AG09309 (cell line): Measurements from ENCODE around the gene NFATC2.

ENCODE experiments used
- DNase-seq: peaks from one replicate; pipeline ENCODE4 v3.0.0-alpha.2; 2010; ENCODE audit warnings: low read depth
- H3K4me3 ChIP-seq: 2 replicates; pipeline ENCODE4 v1.5.1; 2011; ENCODE audit warnings: mild to moderate bottlenecking, low read depth, low read length, moderate library complexity; ENCODE audit not compliant: control insufficient read depth
- TF ChIP-seq, protein P1 (sequence below): IDR thresholded peaks from 2 replicates; pipeline ENCODE4 v1.5.1; 2011; ENCODE audit warnings: mild to moderate bottlenecking, low read depth, low read length, inconsistent platforms; ENCODE audit not compliant: insufficient read depth, control insufficient read depth; ENCODE audit errors: missing control alignments

The NFATC2 gene

DNA sequence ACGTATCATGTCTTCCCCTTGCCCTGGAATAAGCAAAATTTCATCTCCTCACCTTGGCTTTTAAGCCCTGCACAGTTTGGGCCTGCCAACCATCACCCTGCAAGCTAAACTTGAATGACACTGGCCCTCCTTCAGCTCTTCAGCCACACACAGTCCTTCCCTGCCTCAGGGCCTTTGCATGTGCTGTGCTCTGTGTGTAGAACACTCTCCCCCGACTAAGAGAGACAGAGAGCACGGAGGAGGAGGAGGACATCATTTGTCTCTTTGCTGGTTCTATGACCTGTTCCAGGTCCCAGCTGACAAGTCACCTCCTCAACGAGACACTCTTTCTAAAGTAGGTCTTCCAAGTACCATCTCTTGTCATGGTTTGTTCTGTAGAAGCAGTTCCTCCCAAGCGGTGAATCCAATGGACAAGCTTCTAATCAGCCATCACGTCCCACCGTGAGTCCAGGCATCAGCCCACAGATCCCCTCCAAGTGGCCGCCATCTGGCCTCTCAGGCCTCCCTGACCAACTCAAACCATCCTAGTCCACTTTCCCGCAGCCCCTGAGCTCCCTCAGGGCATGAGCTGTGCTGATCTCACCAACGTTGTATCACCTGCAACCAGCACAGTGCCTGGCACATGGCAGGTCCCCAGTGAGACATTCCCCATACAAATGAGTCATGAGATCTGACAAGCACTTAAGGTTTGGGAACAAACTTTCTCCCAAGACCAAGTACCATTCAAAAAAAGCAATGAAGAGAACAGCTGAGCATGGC, 30.5 kb downstream of the NFATC2 start:
- TF ChIP-seq, protein P1, sequence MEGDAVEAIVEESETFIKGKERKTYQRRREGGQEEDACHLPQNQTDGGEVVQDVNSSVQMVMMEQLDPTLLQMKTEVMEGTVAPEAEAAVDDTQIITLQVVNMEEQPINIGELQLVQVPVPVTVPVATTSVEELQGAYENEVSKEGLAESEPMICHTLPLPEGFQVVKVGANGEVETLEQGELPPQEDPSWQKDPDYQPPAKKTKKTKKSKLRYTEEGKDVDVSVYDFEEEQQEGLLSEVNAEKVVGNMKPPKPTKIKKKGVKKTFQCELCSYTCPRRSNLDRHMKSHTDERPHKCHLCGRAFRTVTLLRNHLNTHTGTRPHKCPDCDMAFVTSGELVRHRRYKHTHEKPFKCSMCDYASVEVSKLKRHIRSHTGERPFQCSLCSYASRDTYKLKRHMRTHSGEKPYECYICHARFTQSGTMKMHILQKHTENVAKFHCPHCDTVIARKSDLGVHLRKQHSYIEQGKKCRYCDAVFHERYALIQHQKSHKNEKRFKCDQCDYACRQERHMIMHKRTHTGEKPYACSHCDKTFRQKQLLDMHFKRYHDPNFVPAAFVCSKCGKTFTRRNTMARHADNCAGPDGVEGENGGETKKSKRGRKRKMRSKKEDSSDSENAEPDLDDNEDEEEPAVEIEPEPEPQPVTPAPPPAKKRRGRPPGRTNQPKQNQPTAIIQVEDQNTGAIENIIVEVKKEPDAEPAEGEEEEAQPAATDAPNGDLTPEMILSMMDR: no peak
- no peak for DNase-seq

DNA sequence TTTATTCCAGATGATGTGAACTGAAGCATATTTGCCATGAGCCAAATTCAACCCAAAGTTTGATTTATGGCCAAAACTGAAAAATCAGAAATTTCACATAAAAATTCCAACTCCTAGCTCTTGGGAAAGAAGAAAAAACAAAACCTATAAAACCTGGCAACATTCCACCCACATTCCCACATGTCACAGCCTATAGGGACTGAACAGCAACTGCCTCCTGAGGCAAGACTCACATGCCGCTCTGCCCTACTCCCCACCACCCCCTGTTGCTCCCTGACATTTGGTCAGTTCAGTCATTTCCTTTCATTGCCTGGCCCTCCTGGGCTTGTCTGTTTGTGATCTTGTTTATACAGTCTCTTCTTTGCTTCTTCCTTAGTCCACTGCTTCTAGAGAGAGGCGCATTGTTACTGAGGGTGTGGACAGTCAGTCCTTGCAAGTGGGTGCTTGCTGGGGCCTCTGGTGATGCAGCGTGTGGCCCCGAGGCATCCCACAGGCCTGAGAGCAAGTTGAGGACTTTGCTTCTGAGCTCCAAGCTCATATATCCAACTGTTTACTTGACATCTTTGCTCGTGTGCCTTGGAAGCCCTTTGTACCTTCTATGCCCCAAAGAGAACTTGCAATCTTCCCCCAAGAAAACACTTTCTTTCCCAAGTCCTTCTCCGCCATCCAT, 31.4 kb downstream of the NFATC2 start:
- no peak overlapping the region for H3K4me3 ChIP-seq
- TF ChIP-seq, protein P1: no peak
- DNase-seq: no peak

More for the DNA sequence above, 30.5 kb downstream of the NFATC2 start:
- no peak overlapping the region for H3K4me3 ChIP-seq

DNA sequence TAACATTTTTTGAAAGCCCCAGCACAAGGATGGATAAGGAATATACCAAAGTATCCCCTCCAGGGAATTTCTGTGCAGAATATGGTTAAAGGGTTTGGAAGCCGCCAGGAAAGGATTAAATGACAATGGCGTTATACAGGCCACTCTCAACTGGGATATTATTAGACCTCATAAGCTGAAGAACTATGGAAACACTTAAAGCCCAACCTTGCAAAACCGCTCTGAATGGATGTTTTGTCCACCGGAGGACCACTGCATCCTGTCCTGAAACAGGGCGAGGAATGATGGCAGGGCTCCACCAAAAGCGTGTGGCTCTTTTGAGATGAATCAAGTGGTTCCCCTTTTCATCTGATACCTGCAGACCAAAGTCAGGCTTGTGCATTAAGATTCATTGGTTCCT, 32.4 kb downstream of the NFATC2 start:
- no peak overlapping the region for H3K4me3 ChIP-seq
- TF ChIP-seq, protein P1: no peak
- no peak for DNase-seq

DNA sequence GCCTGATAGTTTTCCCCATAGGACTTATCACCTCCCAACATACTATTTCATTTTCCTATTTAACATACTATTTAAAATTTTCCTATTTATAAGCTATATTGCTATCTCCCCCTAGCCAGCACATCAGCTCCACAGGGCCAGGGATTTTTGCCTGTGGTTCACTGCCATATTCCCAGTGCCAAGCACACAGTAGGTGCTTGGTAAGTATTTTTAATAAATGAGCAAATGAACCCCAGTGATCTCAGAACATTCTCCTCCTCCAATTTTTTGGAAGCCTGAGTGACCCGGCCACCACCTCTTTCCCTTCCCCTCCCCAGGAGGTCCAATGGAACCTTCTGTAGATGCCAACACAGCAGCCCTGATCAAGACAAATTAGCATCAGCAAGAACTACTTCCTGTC, 33.3 kb downstream of the NFATC2 start:
- H3K4me3 ChIP-seq: no peak overlapping the region
- no peak for DNase-seq
- TF ChIP-seq, protein P1: no peak

DNA sequence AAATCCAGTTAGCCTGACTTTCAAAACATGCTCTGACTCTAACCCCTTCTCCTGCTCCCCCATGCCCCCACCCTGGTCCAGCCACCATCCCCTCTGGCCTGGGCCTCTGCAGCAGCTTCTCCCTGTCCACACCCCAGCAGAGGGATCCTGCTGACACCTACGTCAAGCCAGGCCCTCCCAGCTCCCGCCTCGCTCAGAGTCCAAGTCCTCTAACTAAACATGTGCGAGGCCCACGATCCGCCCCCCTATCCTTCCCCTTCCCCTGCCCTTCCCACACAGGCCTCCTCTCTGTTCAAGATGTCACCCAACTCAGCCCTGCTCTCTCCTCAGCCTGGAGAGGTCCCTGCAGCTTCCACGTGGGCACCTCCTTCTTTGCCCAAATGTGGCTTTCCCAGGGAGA, 33.7 kb downstream of the NFATC2 start:
- TF ChIP-seq, protein P1: no peak
- DNase-seq: no peak

DNA sequence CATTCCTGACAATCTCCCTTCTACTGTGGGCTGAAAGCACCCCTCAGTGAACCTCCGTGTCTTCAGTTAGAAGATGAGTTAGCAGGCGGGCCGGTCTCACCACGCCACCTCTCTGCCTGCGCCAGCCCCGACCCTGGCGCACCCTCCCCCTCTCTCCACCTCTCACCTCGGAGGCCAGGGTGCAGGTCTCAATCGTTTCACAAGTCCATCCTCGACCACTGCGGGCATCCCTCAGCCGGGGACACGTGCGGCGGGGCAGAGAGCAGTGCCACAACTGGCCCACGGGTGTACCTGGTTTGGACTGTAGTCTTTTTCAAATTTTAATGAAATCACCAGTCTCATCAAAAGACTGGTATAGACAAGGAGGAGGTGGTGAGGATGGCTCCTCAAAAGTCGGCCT, 34.4 kb downstream of the NFATC2 start:
- H3K4me3 ChIP-seq: no peak overlapping the region
- TF ChIP-seq, protein P1: no peak
- no peak for DNase-seq

More for the DNA sequence above, 33.7 kb downstream of the NFATC2 start:
- H3K4me3 ChIP-seq: no peak overlapping the region
